ENCODE results near the gene GLRX2. TPM values are rescaled to one million over a fixed set of nuclear protein-coding genes. Genes with fewer than 3 reads are reported as not detected.
"Not testable (repeated sequence)": the region's sequence is repeated elsewhere in the genome, so short reads cannot be mapped to it uniquely, and the experiment has no call there.

GLRX2 gene
- total RNA-seq, 4 donors from 2014 or later, result 5.6 to 11.0 (median 8.1) TPM

DNA sequence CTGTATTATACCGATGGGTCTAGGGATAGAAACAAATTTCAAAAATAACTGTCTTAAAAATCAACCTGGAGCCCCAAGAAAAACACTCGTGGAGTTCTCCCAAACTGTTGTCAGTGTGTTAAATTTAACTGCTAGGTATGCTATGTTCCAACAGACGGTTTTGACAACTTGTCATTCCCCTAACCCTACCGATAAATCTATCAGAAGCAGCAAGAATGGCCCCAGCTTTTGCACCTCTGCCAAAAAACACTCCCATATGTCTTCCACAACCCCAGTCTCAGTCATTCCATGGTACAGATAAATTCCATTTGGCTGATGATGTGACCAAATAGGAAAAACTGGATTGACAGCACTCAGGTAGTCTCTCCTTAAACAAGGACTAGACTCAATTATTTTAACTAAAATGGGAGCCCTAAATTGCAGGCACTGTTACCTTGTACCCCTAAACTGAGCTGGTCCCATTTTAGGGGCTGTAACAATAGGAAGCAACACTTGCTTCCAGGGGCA is 51.0 kb downstream of the GLRX2 start:
- intact Hi-C loops (cut with DNase I; ENCODE audit: low total_unique reads), result no loop called here
- no peak overlapping the region for H3K4me3 ChIP-seq (ENCODE audit: low read depth, poor library complexity, severe bottlenecking)
- DNase-seq (ENCODE audit: low spot score in 2 of 2), result no peak
- TF ChIP-seq, protein P1, sequence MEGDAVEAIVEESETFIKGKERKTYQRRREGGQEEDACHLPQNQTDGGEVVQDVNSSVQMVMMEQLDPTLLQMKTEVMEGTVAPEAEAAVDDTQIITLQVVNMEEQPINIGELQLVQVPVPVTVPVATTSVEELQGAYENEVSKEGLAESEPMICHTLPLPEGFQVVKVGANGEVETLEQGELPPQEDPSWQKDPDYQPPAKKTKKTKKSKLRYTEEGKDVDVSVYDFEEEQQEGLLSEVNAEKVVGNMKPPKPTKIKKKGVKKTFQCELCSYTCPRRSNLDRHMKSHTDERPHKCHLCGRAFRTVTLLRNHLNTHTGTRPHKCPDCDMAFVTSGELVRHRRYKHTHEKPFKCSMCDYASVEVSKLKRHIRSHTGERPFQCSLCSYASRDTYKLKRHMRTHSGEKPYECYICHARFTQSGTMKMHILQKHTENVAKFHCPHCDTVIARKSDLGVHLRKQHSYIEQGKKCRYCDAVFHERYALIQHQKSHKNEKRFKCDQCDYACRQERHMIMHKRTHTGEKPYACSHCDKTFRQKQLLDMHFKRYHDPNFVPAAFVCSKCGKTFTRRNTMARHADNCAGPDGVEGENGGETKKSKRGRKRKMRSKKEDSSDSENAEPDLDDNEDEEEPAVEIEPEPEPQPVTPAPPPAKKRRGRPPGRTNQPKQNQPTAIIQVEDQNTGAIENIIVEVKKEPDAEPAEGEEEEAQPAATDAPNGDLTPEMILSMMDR (IDR thresholded peaks at IDR 0.05), result no peak
- no peak for TF ChIP-seq POLR2A (IDR thresholded peaks at IDR 0.05)
- 69 to 73% methylated on average over 4 of the region's 4 CpGs for WGBS, 2 donors

DNA sequence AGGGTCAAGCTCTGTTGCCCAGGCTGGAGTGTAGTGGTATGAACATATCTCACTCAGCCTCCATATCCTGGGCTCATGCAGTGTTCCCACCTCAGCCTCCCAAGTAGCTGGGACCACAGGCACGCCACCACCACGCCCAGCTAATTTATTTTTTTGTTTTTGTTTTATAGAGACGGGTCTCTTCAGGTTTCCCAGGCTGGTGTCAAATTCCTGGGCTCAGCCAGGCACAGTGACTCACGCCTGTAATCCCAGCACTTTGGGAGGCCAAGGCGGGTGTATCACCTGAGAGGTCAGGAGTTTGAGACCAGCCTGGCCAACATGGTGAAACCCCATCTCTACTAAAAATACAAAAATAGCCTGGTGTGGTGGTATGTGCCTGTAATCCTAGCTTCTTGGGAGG is 56.3 kb downstream of the GLRX2 start:
- intact Hi-C loops (cut with DNase I; ENCODE audit: low total_unique reads); H3K4me3 ChIP-seq (ENCODE audit: low read depth, poor library complexity, severe bottlenecking); DNase-seq (ENCODE audit: low spot score in 2 of 2): not testable (repeated sequence)
- 89 to 94% methylated on average over 5 of the region's 5 CpGs for WGBS, 2 donors

MicroRNAs within 50 kb of the gene (microRNA counts, 767-probe panel; counts per million panel counts)
- microRNA hsa-miR-1278, result 0 to 358 counts per million in 2 donors

Small RNA genes within 50 kb of the gene (microRNA-seq; reads per million reads assigned to microRNA genes)
- gene MIR1278 (ENCODE audit: borderline number of aligned reads in 1 of 2, borderline replicate concordance in 2 of 2), result 0 reads per million in 2 donors

Other genes with a start within 250 kb of the GLRX2 start
- 10 to 100 TPM; 25.5 to 57.9 (median 37.7) TPM for gene UCHL5, start 46.1 kb downstream of the GLRX2 start, total RNA-seq
- gene RO60, start 45.8 kb downstream of the GLRX2 start, total RNA-seq, result 100 to 1,000 TPM in 1 of 4 donors, 10 to 100 TPM in 3; 40.3 to 106 (median 64.4) TPM
- gene CDC73, start 16.6 kb upstream of the GLRX2 start, total RNA-seq, result 10 to 100 TPM; 19.2 to 23.7 (median 20.0) TPM
- gene B3GALT2, start 81.2 kb upstream of the GLRX2 start, total RNA-seq, result under 1 TPM in 3 of 4 donors, not detected in 1; 0.08 to 0.58 (median 0.32) TPM